Thymus (tissue), 11 donors: Measurements from ENCODE around the gene HEXA. TPM values are rescaled to one million over a fixed set of nuclear protein-coding genes. Genes with fewer than 3 reads are reported as not detected.
"Not testable (repeated sequence)": the region's sequence is repeated elsewhere in the genome, so short reads cannot be mapped to it uniquely, and the experiment has no call there.

ENCODE experiments used
- DNase-seq, 9 donors: peaks; one replicate each; pipeline ENCODE4 v3.0.0-alpha.2; 2013; ENCODE audit warnings: low spot score in 9 of 9, low read depth in 6 of 9, missing footprints in 1 of 9
- H3K27ac ChIP-seq, 2 donors: one replicate each; pipeline ENCODE4 v1.5.1; 2013; ENCODE audit warnings: control low read depth in 1 of 2, low read depth in 1 of 2, low read length in 1 of 2, mild to moderate bottlenecking in 1 of 2, moderate library complexity in 1 of 2
- H3K27me3 ChIP-seq, 2 donors: one replicate each; pipeline ENCODE4 v1.5.1; 2013; ENCODE audit warnings: low read length in 1 of 2; ENCODE audit not compliant: control insufficient read depth in 2 of 2, insufficient read depth in 1 of 2
- H3K36me3 ChIP-seq, 2 donors: one replicate each; pipeline ENCODE4 v1.5.1; 2013; ENCODE audit warnings: low read length in 1 of 2, mild to moderate bottlenecking in 1 of 2, moderate library complexity in 1 of 2; ENCODE audit not compliant: control insufficient read depth in 2 of 2, insufficient read depth in 2 of 2
- H3K4me1 ChIP-seq, 2 donors: one replicate each; pipeline ENCODE4 v1.5.1; 2013; ENCODE audit warnings: low read length in 2 of 2; ENCODE audit not compliant: control insufficient read depth in 2 of 2, insufficient read depth in 2 of 2
- H3K4me3 ChIP-seq, 2 donors: one replicate each; pipeline ENCODE4 v1.5.1; 2013; ENCODE audit warnings: low read length in 2 of 2, control low read depth in 1 of 2, mild to moderate bottlenecking in 1 of 2
- H3K9me3 ChIP-seq, 2 donors: one replicate each; pipeline ENCODE4 v1.5.1; 2013; ENCODE audit warnings: low read length in 1 of 2, mild to moderate bottlenecking in 1 of 2; ENCODE audit not compliant: control insufficient read depth in 2 of 2, insufficient read depth in 1 of 2
- WGBS: extraction: QIAGEN DNeasy Blood & Tissue Kit; methylation state at CpG from one replicate; pipeline ENCODE4 v1.1.7; 2013; 5-methylcytosine and 5-hydroxymethylcytosine counted together
- polyA plus RNA-seq: library from polyadenylated mRNA; stranded (reverse); fragments of 200-250 nt; gene quantifications from one replicate; pipeline ENCODE4 v1.2.3, GENCODE V29; 2013
- total RNA-seq: library from RNA; stranded (reverse); fragments of 120-200 nt; gene quantifications from one replicate; pipeline ENCODE4 v1.2.4, GENCODE V29; 2013
- donor health status: healthy.

The HEXA gene
- total and polyA plus RNA-seq, 2 donors: 60.5 to 101 TPM

GRCh38 chr15:72411111-72411510 lies 35.3 kb upstream of the HEXA start:
- H3K4me3 ChIP-seq: no peak overlapping the region
- no peak for DNase-seq
- H3K27me3 ChIP-seq: no peaks in the 10 kb centered on the region
- no peaks in the 10 kb centered on the region for H3K9me3 ChIP-seq
- WGBS: 95% methylated on average over 5 of the region's 5 CpGs
- H3K36me3 ChIP-seq: no peaks in the 10 kb centered on the region
- H3K27ac ChIP-seq: no peak overlapping the region
- H3K4me1 ChIP-seq: no peaks in the 10 kb centered on the region

- no peaks in the 10 kb centered on the region for H3K4me1 ChIP-seq
- H3K4me3 ChIP-seq: no peak overlapping the region
- H3K27ac ChIP-seq: no peak overlapping the region
- no peak for DNase-seq
- H3K36me3 ChIP-seq: no peaks in the 10 kb centered on the region
- 93% methylated on average over 3 of the region's 3 CpGs for WGBS
- H3K27me3 ChIP-seq: no peaks in the 10 kb centered on the region
- no peaks in the 10 kb centered on the region for H3K9me3 ChIP-seq
Observed at GRCh38 chr15:72406936-72407335, 31.1 kb upstream of the HEXA start.

- Histone ChIP-seq H3K36me3 (no peaks in the 10 kb centered on the region), H3K9me3 (no peaks in the 10 kb centered on the region), H3K27ac (no peak overlapping the region), H3K4me1 (no peaks in the 10 kb centered on the region), H3K27me3 (no peaks in the 10 kb centered on the region), H3K4me3 (no peak overlapping the region)
- no peak for DNase-seq
Observed at GRCh38 chr15:72404841-72405240, 29.0 kb upstream of the HEXA start.

GRCh38 chr15:72404356-72404755 lies 28.5 kb upstream of the HEXA start:
- Histone ChIP-seq H3K4me1 (no peaks in the 10 kb centered on the region), H3K36me3 (no peaks in the 10 kb centered on the region), H3K4me3 (no peak overlapping the region), H3K9me3 (no peaks in the 10 kb centered on the region), H3K27me3 (no peaks in the 10 kb centered on the region), H3K27ac (no peak overlapping the region)
- 38% methylated on average over 3 of the region's 3 CpGs for WGBS
- no peak for DNase-seq

GRCh38 chr15:72402726-72403125 lies 26.9 kb upstream of the HEXA start:
- WGBS: 92% methylated on average over 5 of the region's 5 CpGs
- Histone ChIP-seq H3K4me1 (no peaks in the 10 kb centered on the region), H3K36me3 (no peaks in the 10 kb centered on the region), H3K27ac (no peak overlapping the region), H3K9me3 (no peaks in the 10 kb centered on the region), H3K27me3 (no peaks in the 10 kb centered on the region), H3K4me3 (no peak overlapping the region)
- DNase-seq: no peak

- Histone ChIP-seq H3K36me3 (no peaks in the 10 kb centered on the region), H3K4me1 (no peaks in the 10 kb centered on the region), H3K4me3 (no peak overlapping the region), H3K9me3 (no peaks in the 10 kb centered on the region), H3K27ac (no peak overlapping the region), H3K27me3 (no peaks in the 10 kb centered on the region)
- 96% methylated on average over 7 of the region's 7 CpGs for WGBS
- DNase-seq: no peak
Observed at GRCh38 chr15:72398648-72399047, 22.8 kb upstream of the HEXA start.

- 65% methylated on average over 4 of the region's 4 CpGs for WGBS
- no peak within 1 kb of the TSS for H3K4me3 ChIP-seq
- H3K27ac ChIP-seq: no peak within 1 kb of the TSS
- no peaks in the 10 kb centered on the region for H3K36me3 ChIP-seq
- H3K4me1 ChIP-seq: no peaks in the 10 kb centered on the region
- no peak for DNase-seq
- H3K27me3 ChIP-seq: no peaks in the 10 kb centered on the region
- no peaks in the 10 kb centered on the region for H3K9me3 ChIP-seq
Observed at GRCh38 chr15:72397796-72398588, 22.2 kb upstream of the HEXA start, which contains the start of gene TMEM202. Gene TMEM202 (plus strand): TSS chr15:72398305. CDS start chr15:72398327, 22 bp downstream.

- H3K9me3 ChIP-seq, H3K4me1 ChIP-seq, DNase-seq, H3K27me3 ChIP-seq, H3K36me3 ChIP-seq, H3K27ac ChIP-seq, H3K4me3 ChIP-seq: not testable (repeated sequence)
- 96% methylated on average over 19 of the region's 24 CpGs for WGBS
Observed at GRCh38 chr15:72396331-72396730, 20.5 kb upstream of the HEXA start.

GRCh38 chr15:72389231-72389630 lies 13.4 kb upstream of the HEXA start:
- 83% methylated on average over 3 of the region's 3 CpGs for WGBS
- H3K27me3 ChIP-seq: peaks cover 0 to 2% of the 10 kb centered on the region in 2 donors
- H3K9me3 ChIP-seq: no peaks in the 10 kb centered on the region
- no peak overlapping the region for H3K4me3 ChIP-seq
- no peaks in the 10 kb centered on the region for H3K36me3 ChIP-seq
- H3K4me1 ChIP-seq: no peaks in the 10 kb centered on the region
- DNase-seq: no peak
- H3K27ac ChIP-seq: no peak overlapping the region
